GM12878 (cell line): ENCODE data around the gene FAM163A. TPM values are rescaled to one million over a fixed set of nuclear protein-coding genes. Genes with fewer than 3 reads are reported as not detected.

Source experiments
- ATAC-seq: fragments of 200-7000 bp; cut with Tn5 transposase; 3 replicates; pipeline ENCODE4 v1.9.1; 2020; ENCODE audit warnings: mild to moderate bottlenecking, moderate library complexity
- BruUV-seq: library from RNA; stranded (reverse); fragments of 400-500 nt; replicated peaks from 2 replicates; lab custom pipeline; 2021; lab: Mats Ljungman, UMichigan
- CTCF ChIA-PET: fragments of 300-600 bp; sonication (Branson Sonifier 250); formaldehyde crosslinking; extraction: SDS; loops from one replicate; lab custom pipeline; 2021; ENCODE audit warnings: inconsistent platforms; lab: Yijun Ruan, JAX
- POLR2A ChIA-PET: fragments of 350-600 bp; formaldehyde crosslinking; extraction: SDS; loops from one replicate; lab custom pipeline; 2021; ENCODE audit warnings: inconsistent platforms; lab: Charles Lee
- RAD21 ChIA-PET: fragments of 300-600 bp; sonication (Branson Sonifier 250); formaldehyde crosslinking; loops from one replicate; lab custom pipeline; 2023; ENCODE audit warnings: antibody characterized with exemption; ENCODE audit not compliant: unreplicated experiment; lab: Charles Lee
- SMC1A ChIA-PET: fragments of 300-600 bp; sonication (Branson Sonifier 250); formaldehyde crosslinking; loops from one replicate; lab custom pipeline; 2023; ENCODE audit not compliant: unreplicated experiment, uncharacterized antibody; lab: Charles Lee
- DNase-seq: peaks from one replicate; pipeline ENCODE4 v3.0.0-alpha.2; 2011; ENCODE audit warnings: low read depth, low spot score
- FAIRE-seq: peaks from 3 replicates; lab custom pipeline; 2011; peaks lifted over from hg19 to GRCh38; lab: Jason Lieb, UNC
- H2AFZ ChIP-seq: 2 replicates; pipeline ENCODE4 v1.6.0; 2011; ENCODE audit warnings: low read depth, low read length, control low read depth; ENCODE audit not compliant: control insufficient read depth
- H3K27ac ChIP-seq: 2 replicates; pipeline ENCODE4 v1.5.1; 2011; ENCODE audit warnings: control low read depth; ENCODE audit not compliant: control insufficient read depth, insufficient read depth
- H3K27me3 ChIP-seq, 2 experiments: replicated peaks in 1 of 2; 2 replicates each; pipeline versions ENCODE4 v1.6.0 to v1.6.1; 2011; ENCODE audit warnings: low read length in 1 of 2; ENCODE audit not compliant: control insufficient read depth in 2 of 2, insufficient read depth in 2 of 2
- H3K36me3 ChIP-seq, 2 experiments: 2 replicates each; pipeline ENCODE4 v1.5.1; 2011; ENCODE audit warnings: low read length in 1 of 2; ENCODE audit not compliant: control insufficient read depth in 2 of 2, insufficient read depth in 2 of 2
- H3K4me1 ChIP-seq: 2 replicates; pipeline ENCODE4 v1.6.1; 2011; ENCODE audit warnings: mild to moderate bottlenecking, low read length, moderate library complexity, mixed read lengths; ENCODE audit not compliant: control insufficient read depth, insufficient read depth
- H3K4me2 ChIP-seq: 2 replicates; pipeline ENCODE4 v1.6.0; 2011; ENCODE audit warnings: control low read depth; ENCODE audit not compliant: control insufficient read depth, insufficient read depth
- H3K4me3 ChIP-seq: fragments of 200-600 bp; sonication (generic); 2 replicates; pipeline ENCODE4 v1.5.1; 2016
- H3K79me2 ChIP-seq: 2 replicates; pipeline ENCODE4 v1.6.0; 2011; ENCODE audit warnings: low read length; ENCODE audit not compliant: control insufficient read depth, insufficient read depth
- H3K9ac ChIP-seq: 2 replicates; pipeline ENCODE4 v1.8.0; 2011; ENCODE audit warnings: low read length, control low read depth, mixed read lengths; ENCODE audit not compliant: control insufficient read depth, insufficient read depth
- H3K9me3 ChIP-seq: replicated peaks from 3 replicates; pipeline ENCODE4 v1.5.1; 2011; ENCODE audit warnings: mild to moderate bottlenecking, low read length; ENCODE audit not compliant: control insufficient read depth, insufficient read depth
- H4K20me1 ChIP-seq: 2 replicates; pipeline ENCODE4 v1.6.0; 2011; ENCODE audit not compliant: control insufficient read depth, insufficient read depth
- BCL11A ChIP-seq: IDR thresholded peaks from 2 replicates; pipeline ENCODE4 v1.6.1; 2011; ENCODE audit warnings: low read depth, low read length
- ETV6 ChIP-seq, 2 experiments: fragments of 450-650 bp in 1 of 2; IDR thresholded peaks in 1 of 2; conservative IDR thresholded peaks in 1 of 2; 2 replicates each; pipeline ENCODE4 v1.6.1; 2014; ENCODE audit warnings: antibody characterized with exemption in 1 of 2, borderline replicate concordance in 1 of 2, low read depth in 1 of 2, mild to moderate bottlenecking in 1 of 2, moderate library complexity in 1 of 2
- IRF4 ChIP-seq: IDR thresholded peaks from 2 replicates; pipeline ENCODE4 v1.6.1; 2011; ENCODE audit warnings: low read depth, low read length
- MXI1 ChIP-seq: fragments of 150-350 bp; IDR thresholded peaks from 2 replicates; pipeline ENCODE4 v1.6.1; 2011; ENCODE audit warnings: low read depth, mild to moderate bottlenecking, inconsistent platforms, low read length, improper control_type of control experiment
- PAX8 ChIP-seq: fragments of 450-650 bp; IDR thresholded peaks from 2 replicates; pipeline ENCODE4 v1.6.1; 2017; ENCODE audit warnings: mild to moderate bottlenecking, moderate library complexity
- POLR2AphosphoS2 ChIP-seq: IDR thresholded peaks from 2 replicates; pipeline ENCODE4 v1.6.1; 2011; ENCODE audit warnings: low read depth, mild to moderate bottlenecking, low read length, improper control_type of control experiment, moderate library complexity
- RAD21 ChIP-seq: IDR thresholded peaks from 2 replicates; pipeline ENCODE4 v1.6.1; 2011; ENCODE audit warnings: mild to moderate bottlenecking, low read depth, low read length, moderate library complexity; ENCODE audit not compliant: insufficient read depth
- SKIL ChIP-seq: fragments of 450-650 bp; IDR thresholded peaks from 2 replicates; pipeline ENCODE4 v1.6.1; 2017; ENCODE audit warnings: mild to moderate bottlenecking, low read depth, inconsistent platforms; ENCODE audit not compliant: poor library complexity, severe bottlenecking
- ZNF274 ChIP-seq: IDR thresholded peaks from one replicate; pipeline ENCODE4 v1.8.0; 2011; ENCODE audit not compliant: insufficient read length, insufficient read depth
- ZNF687 ChIP-seq: fragments of 450-650 bp; IDR thresholded peaks from 2 replicates; pipeline ENCODE4 v1.6.1; 2017; ENCODE audit warnings: mild to moderate bottlenecking, moderate library complexity
- WGBS: methylation state at CpG from one replicate; pipeline ENCODE4 v1.1.6; 2016; ENCODE audit warnings: low lambda C conversion rate; ENCODE audit not compliant: insufficient replicate concordance, insufficient coverage; ENCODE audit errors: missing lambda C conversion rate; 5-methylcytosine and 5-hydroxymethylcytosine counted together
- in situ Hi-C: fragments of 300-500 bp; cut with MboI; formaldehyde crosslinking; loops from 9 replicates; pipeline ENCODE4 v1.14.3; 2018; ENCODE audit warnings: mixed read lengths
- intact Hi-C: fragments of 100-400 bp; cut with micrococcal nuclease; formaldehyde crosslinking; loops from one replicate; pipeline ENCODE4 v1.14.2; 2022; ENCODE audit not compliant: unreplicated experiment
- polyA plus RNA-seq, 11 experiments: library from polyadenylated mRNA; depleted of rRNA in 4 of 11; unstranded in 6 of 11; stranded (reverse) in 5 of 11; fragments of >200 nt; fragmentation: Nextera tagmentation in 4 of 11; fragmentation: Illumina TruSeq in 1 of 11; extraction: Ambion mirVana in 4 of 11; extraction: Trizol in 1 of 11; gene quantifications; 1 replicate in 1 of 11; 2 replicates in 10 of 11; pipeline versions ENCODE4 v1.2.1 to v1.2.3, GENCODE V29; 2011 to 2016; ENCODE audit warnings: inconsistent platforms in 2 of 11, missing spikeins in 2 of 11, low read depth in 1 of 11
- total RNA-seq, 4 experiments: library from RNA; depleted of rRNA in 3 of 4; stranded (reverse); fragments of >200 nt in 3 of 4; fragmentation: Illumina TruSeq in 1 of 4; extraction: Trizol in 1 of 4; gene quantifications; 2 replicates each; pipeline versions ENCODE4 v1.2.1 to v1.2.3, GENCODE V29; 2013 to 2021
- TF ChIP-seq, protein P1 (sequence below): IDR thresholded peaks from 2 replicates; pipeline ENCODE4 v1.6.1; 2012; ENCODE audit warnings: improper control_type of control experiment, low read depth, low read length; ENCODE audit not compliant: insufficient replicate concordance

FAM163A gene
- total and polyA plus RNA-seq, 10 of the 15 experiments (the other 5 are each of a cell fraction or from before 2014, with no cell fraction given) = not detected

- no peak for TF ChIP-seq SKIL
- TF ChIP-seq, all 136 proteins: peak for 0
Measured at GRCh38 chr1:179757933-179758332, 14.8 kb downstream of the FAM163A start (continued).

- DNase-seq = no peak
- BruUV-seq = no TSS peak
- SMC1A ChIA-PET = no interaction called here
- intact Hi-C loops (no loop called here), in situ Hi-C loops (no loop called here)
- CTCF ChIA-PET = no interaction called here
- POLR2A ChIA-PET = no interaction called here
- Histone ChIP-seq H3K27me3 (no peaks in the 10 kb centered on the region; a peak in 1 of 4 replicates), H4K20me1 (no peaks in the 10 kb centered on the region), H3K4me1 (no peaks in the 10 kb centered on the region), H3K27ac (no peak overlapping the region), H3K9me3 (no peaks in the 10 kb centered on the region), H3K79me2 (no peaks in the 10 kb centered on the region), H3K4me2 (no peak overlapping the region), H3K4me3 (no peak overlapping the region), H3K36me3 (no peaks in the 10 kb centered on the region), H2AFZ (no peak overlapping the region), H3K9ac (no peak overlapping the region)
- no peak for ATAC-seq
- no peak for FAIRE-seq
- RAD21 ChIA-PET = no interaction called here
- WGBS = 0% methylated on average over 2 of the region's 2 CpGs
- no peak for TF ChIP-seq IRF4
- TF ChIP-seq ZNF687 = no peak
- no peak for TF ChIP-seq MXI1
- TF ChIP-seq, protein P1, sequence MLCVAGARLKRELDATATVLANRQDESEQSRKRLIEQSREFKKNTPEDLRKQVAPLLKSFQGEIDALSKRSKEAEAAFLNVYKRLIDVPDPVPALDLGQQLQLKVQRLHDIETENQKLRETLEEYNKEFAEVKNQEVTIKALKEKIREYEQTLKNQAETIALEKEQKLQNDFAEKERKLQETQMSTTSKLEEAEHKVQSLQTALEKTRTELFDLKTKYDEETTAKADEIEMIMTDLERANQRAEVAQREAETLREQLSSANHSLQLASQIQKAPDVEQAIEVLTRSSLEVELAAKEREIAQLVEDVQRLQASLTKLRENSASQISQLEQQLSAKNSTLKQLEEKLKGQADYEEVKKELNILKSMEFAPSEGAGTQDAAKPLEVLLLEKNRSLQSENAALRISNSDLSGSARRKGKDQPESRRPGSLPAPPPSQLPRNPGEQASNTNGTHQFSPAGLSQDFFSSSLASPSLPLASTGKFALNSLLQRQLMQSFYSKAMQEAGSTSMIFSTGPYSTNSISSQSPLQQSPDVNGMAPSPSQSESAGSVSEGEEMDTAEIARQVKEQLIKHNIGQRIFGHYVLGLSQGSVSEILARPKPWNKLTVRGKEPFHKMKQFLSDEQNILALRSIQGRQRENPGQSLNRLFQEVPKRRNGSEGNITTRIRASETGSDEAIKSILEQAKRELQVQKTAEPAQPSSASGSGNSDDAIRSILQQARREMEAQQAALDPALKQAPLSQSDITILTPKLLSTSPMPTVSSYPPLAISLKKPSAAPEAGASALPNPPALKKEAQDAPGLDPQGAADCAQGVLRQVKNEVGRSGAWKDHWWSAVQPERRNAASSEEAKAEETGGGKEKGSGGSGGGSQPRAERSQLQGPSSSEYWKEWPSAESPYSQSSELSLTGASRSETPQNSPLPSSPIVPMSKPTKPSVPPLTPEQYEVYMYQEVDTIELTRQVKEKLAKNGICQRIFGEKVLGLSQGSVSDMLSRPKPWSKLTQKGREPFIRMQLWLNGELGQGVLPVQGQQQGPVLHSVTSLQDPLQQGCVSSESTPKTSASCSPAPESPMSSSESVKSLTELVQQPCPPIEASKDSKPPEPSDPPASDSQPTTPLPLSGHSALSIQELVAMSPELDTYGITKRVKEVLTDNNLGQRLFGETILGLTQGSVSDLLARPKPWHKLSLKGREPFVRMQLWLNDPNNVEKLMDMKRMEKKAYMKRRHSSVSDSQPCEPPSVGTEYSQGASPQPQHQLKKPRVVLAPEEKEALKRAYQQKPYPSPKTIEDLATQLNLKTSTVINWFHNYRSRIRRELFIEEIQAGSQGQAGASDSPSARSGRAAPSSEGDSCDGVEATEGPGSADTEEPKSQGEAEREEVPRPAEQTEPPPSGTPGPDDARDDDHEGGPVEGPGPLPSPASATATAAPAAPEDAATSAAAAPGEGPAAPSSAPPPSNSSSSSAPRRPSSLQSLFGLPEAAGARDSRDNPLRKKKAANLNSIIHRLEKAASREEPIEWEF = no peak
- no peak for TF ChIP-seq RAD21
- no peak for TF ChIP-seq ZNF274
- TF ChIP-seq ETV6 (conservative IDR thresholded peaks at IDR 0.05 in 1 of 2, IDR thresholded peaks at IDR 0.05 in 1 of 2; ENCODE audit: borderline replicate concordance in 1 of 2, low read depth in 1 of 2) = no peak
- no peak for TF ChIP-seq BCL11A
- TF ChIP-seq PAX8 = no peak
- TF ChIP-seq POLR2AphosphoS2 = no peak
Measured at GRCh38 chr1:179760521-179760920, 17.4 kb downstream of the FAM163A start.
